Gastrocnemius medialis (tissue), 4 donors: ENCODE measurements around the gene BUB1.
"Not testable (repeated sequence)": the region's sequence is repeated elsewhere in the genome, so short reads cannot be mapped to it uniquely, and the experiment has no call there.

Experiments
- CTCF ChIP-seq, 5 experiments: fragments of 450-650 bp in 3 of 5; fragments of 200-600 bp in 2 of 5; sonication (generic) in 2 of 5; IDR thresholded peaks in 4 of 5; conservative IDR thresholded peaks in 1 of 5; 1 replicate in 4 of 5; 2 replicates in 1 of 5; pipeline ENCODE4 v1.5.1; 2016 to 2019; ENCODE audit warnings: antibody characterized with exemption in 5 of 5, mild to moderate bottlenecking in 3 of 5, moderate library complexity in 3 of 5
- POLR2A ChIP-seq, 2 donors: fragments of 450-650 bp; IDR thresholded peaks; one replicate each; pipeline ENCODE4 v1.6.1; 2017; ENCODE audit warnings: antibody characterized with exemption in 2 of 2, mild to moderate bottlenecking in 2 of 2, moderate library complexity in 2 of 2

- TF ChIP-seq CTCF (IDR thresholded peaks at IDR 0.05 in 4 of 5, conservative IDR thresholded peaks at IDR 0.05 in 1 of 5); POLR2A (IDR thresholded peaks at IDR 0.05): not testable (repeated sequence)
Observed at GRCh38 chr2:110608788-110609502, 68.9 kb downstream of the BUB1 start.
